GM12875 (cell line): Measurements from ENCODE around the gene DXO.

Source experiments
- H3K4me3 ChIP-seq: one replicate; pipeline ENCODE4 v1.5.1; 2011; ENCODE audit warnings: low read depth, low read length, control low read depth
- TF ChIP-seq, protein P1 (sequence below): IDR thresholded peaks from 2 replicates; pipeline ENCODE4 v1.5.1; 2011; ENCODE audit warnings: low read depth, mild to moderate bottlenecking, control low read depth, inconsistent platforms, low read length, moderate library complexity, borderline replicate concordance; ENCODE audit not compliant: insufficient read depth

The DXO gene

GRCh38 chr6:31966506-31966905, 5.4 kb downstream of the DXO start:
- H3K4me3 ChIP-seq: no peak overlapping the region
- TF ChIP-seq, protein P1, sequence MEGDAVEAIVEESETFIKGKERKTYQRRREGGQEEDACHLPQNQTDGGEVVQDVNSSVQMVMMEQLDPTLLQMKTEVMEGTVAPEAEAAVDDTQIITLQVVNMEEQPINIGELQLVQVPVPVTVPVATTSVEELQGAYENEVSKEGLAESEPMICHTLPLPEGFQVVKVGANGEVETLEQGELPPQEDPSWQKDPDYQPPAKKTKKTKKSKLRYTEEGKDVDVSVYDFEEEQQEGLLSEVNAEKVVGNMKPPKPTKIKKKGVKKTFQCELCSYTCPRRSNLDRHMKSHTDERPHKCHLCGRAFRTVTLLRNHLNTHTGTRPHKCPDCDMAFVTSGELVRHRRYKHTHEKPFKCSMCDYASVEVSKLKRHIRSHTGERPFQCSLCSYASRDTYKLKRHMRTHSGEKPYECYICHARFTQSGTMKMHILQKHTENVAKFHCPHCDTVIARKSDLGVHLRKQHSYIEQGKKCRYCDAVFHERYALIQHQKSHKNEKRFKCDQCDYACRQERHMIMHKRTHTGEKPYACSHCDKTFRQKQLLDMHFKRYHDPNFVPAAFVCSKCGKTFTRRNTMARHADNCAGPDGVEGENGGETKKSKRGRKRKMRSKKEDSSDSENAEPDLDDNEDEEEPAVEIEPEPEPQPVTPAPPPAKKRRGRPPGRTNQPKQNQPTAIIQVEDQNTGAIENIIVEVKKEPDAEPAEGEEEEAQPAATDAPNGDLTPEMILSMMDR: no peak

- no peak overlapping the region for H3K4me3 ChIP-seq
- TF ChIP-seq, protein P1: no peak
Measured at GRCh38 chr6:31965700-31966099, 6.2 kb downstream of the DXO start.

- no peak overlapping the region for H3K4me3 ChIP-seq
- TF ChIP-seq, protein P1: no peak
Measured at GRCh38 chr6:31963921-31964320, 8.0 kb downstream of the DXO start.

GRCh38 chr6:31961616-31962015, 10.3 kb downstream of the DXO start:
- H3K4me3 ChIP-seq: no peak overlapping the region
- TF ChIP-seq, protein P1: no peak

- H3K4me3 ChIP-seq: peak within 1 kb of the TSS; percentile 83
- TF ChIP-seq, protein P1: no peak
Measured at GRCh38 chr6:31958741-31959739, 12.9 kb downstream of the DXO start, which contains the start of the genes NELFE and SKIC2. Gene NELFE, minus strand, starts transcription at chr6:31958971. Its CDS starts 525 bp downstream, at chr6:31958446. Gene SKIC2, plus strand, starts transcription at chr6:31959175. Its CDS starts 18 bp downstream, at chr6:31959193.

DNA sequence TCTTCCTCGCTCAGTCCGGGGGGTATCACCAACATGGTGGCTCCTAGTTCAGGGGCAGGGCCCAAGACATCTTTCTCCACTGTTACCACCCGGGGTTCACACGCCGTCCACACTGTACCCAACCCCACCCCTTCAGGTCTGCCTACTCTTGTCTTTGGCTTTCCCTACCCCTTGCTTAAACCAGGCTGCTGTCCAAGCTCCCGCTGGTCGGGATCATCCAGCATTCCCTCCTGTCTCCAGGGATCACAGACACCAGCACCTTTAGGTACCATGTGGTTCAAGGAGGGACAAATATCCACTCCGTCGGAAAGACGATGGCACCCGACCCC, 13.6 kb downstream of the DXO start:
- TF ChIP-seq, protein P1: no peak
- H3K4me3 ChIP-seq: peak overlapping the region; percentile 83

- TF ChIP-seq, protein P1: no peak
- no peak overlapping the region for H3K4me3 ChIP-seq
Measured at GRCh38 chr6:31956796-31957195, 15.1 kb downstream of the DXO start.
